Activated naive CD4-positive, alpha-beta T cell (primary cell): ENCODE results near the gene HS6ST3.

Experiments used
- DNase-seq, 4 experiments: peaks; one replicate each; lab custom pipeline; 2025; lab: John Stamatoyannopoulos, UW

The HS6ST3 gene

DNA sequence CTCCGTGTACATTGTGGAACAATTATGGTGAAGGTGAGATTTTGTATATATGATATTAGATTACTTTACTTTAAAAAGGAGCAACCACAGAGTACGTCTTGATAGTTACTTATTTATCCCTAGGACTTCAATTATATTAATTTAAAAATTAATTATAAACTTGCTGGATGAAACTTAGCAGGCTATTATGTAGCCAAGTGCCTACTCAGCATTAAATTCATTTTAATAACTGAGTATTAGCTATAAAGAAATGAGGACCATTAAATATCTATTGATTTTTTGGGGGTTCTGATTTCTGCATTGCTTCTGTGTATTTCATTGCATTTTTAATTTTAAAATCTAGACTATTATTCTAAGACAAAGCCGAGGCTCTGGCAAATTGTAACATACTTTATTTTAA is 109.4 kb downstream of the HS6ST3 start:
- DNase-seq, result no peak

DNA sequence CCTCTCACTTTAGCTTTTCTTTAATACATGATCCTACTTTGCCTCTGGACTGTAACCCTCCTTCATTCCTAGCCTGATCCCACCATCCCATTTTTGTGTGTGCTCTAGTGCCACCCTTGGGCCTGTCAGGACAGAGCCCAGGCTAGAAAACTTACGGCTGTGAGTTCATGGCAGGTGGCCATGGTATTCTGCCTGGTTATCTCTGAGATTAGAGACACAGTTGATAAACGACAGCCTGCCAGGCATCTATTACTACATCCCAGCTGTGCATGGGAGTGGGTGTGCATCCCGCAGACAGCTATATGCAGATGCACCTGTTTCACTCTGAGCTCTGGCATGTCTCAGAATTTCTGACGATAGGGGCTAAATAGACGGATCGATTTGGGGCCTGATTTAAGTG is 110.9 kb downstream of the HS6ST3 start:
- no peak for DNase-seq

- no peak for DNase-seq
Observed at GRCh38 chr13:96202315-96202714, 112.4 kb downstream of the HS6ST3 start.

DNA sequence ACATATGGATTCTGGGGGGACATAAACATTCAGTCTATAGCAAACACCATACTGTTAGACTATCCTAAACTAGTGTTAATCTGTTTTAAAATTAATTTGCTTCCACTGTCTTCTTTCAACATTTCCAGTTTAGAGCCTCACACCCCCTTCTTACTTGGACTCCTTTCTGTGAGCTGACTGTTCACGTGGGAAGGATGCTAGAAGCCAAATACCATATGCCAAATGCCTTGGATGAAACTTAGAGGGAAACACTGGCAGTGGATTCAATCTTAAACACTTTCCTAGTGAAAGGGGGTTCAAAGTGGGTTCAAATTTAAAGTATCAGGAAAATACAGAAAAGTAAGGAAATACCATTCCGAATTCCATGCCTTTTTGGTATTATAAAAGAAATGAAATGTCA is 113.6 kb downstream of the HS6ST3 start:
- DNase-seq, result no peak

DNA sequence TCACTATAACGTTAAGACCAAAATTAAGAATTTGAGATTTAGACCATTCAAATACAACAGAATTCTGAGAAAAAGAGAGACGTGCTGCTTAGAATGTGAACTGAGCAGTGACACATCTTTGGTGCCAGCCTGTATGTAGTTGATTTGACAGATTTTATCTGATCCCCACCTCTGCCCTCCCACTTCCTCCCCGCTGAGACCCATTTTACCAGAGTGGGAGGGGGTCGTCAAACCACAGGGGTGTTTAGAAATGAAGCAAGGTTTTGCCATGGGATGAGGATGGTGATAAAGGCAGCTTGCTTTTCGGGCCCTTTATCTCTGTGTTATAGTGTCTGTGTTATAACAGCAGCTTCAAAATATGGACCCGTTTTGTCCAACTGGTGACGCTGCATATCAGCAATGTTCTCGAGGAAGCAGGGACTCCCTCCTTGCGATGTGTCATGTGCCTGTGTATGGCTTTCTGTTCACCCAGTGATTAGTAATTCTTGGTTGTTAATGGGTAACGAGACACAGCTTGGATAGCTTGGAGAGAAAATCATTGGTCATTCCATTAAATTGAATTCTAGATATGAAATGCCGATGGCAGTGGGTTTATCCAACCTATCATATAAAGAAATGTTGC is 125.0 kb downstream of the HS6ST3 start:
- DNase-seq, result no peak

DNA sequence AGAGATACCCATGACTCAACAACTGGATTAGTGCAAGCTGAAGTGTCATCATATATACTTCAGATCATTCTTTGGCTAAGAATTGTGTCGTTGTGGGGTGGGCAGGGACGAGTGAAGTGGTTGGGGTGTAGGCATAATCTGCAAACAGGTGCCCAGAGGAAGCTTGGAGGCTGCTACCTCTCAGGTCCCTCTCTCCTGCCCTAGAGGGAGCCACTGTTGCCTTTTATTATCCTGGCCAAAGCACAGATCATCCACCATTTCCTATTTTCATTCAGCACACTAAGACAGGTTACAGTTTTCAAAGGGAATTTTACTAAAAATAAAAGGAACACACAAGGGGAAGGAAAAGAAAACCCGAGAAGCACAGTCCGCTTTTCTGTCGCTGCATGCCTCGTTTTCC is 126.6 kb downstream of the HS6ST3 start:
- DNase-seq, result no peak

- DNase-seq, result no peak
Observed at GRCh38 chr13:96218475-96218874, 128.6 kb downstream of the HS6ST3 start.

GRCh38 chr13:96221471-96221870 is 131.6 kb downstream of the HS6ST3 start:
- no peak for DNase-seq

- DNase-seq, result no peak
Observed at GRCh38 chr13:96223231-96223630, 133.3 kb downstream of the HS6ST3 start.

GRCh38 chr13:96229356-96229755 is 139.4 kb downstream of the HS6ST3 start:
- DNase-seq, result no peak

- no peak for DNase-seq
Observed at GRCh38 chr13:96238241-96238640, 148.3 kb downstream of the HS6ST3 start.

DNA sequence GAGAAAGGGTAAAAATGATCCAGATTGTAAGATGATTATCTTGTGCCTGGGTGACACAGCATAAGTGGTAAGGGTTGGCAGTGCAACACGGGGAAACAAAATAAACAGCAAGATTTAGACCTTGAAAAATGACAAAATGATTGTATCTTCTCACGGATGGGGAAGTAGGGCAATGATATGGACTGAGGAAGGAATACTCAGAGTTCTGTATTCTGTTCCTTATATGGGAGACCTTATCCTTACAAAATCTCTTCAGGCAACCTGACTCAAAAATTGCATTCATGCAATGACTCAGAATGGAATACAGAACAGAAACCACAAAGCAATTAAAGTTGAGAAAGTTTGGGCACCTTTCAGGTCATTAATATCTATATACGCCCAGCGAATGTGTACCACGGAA is 149.0 kb downstream of the HS6ST3 start:
- DNase-seq, result no peak

GRCh38 chr13:96243376-96243775 is 153.5 kb downstream of the HS6ST3 start:
- DNase-seq, result no peak

- DNase-seq, result no peak
Observed at GRCh38 chr13:96248103-96248502, 158.2 kb downstream of the HS6ST3 start.

GRCh38 chr13:96248996-96249395 is 159.1 kb downstream of the HS6ST3 start:
- DNase-seq, result no peak

- no peak for DNase-seq
Observed at GRCh38 chr13:96252903-96253302, 163.0 kb downstream of the HS6ST3 start.

DNA sequence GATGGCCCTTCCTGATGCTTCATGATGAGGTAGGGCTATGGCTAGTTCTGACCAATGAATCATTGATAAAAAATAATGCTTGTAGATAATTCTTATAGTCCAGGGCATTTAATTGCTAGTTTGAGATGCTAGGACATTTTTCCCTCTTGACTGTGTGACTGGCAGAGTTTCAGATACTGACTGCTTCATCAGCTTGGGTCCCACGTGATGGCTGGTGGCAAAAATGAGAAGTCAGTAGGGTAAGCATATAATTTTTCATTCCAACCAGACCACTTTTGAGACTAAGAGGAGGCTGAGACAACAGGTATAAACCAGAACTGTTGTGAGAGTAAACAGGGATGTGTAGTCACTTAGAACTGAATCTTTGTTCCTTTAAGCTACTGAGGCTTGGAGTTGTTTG is 183.3 kb downstream of the HS6ST3 start:
- no peak for DNase-seq

- DNase-seq, result no peak
Observed at GRCh38 chr13:96274046-96274445, 184.1 kb downstream of the HS6ST3 start.

DNA sequence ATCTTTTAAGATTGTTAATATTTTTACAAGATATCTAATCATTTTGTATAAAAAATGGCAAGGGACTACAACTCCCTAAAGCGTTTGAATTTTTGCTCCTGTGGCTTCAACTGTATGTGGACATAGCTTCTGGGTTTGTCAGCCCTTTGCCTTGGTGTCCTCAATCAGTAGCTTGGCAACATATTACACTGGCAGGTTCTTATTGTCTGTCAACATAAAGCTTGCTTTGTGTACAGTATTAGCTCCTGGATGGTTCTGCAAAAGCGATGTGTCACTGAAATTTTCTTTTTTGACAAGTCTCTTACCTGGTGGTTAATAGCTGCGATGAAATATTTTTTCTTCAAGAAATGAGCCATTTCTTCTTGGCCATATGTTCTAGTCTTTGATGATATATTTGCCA is 190.0 kb downstream of the HS6ST3 start:
- no peak for DNase-seq

DNA sequence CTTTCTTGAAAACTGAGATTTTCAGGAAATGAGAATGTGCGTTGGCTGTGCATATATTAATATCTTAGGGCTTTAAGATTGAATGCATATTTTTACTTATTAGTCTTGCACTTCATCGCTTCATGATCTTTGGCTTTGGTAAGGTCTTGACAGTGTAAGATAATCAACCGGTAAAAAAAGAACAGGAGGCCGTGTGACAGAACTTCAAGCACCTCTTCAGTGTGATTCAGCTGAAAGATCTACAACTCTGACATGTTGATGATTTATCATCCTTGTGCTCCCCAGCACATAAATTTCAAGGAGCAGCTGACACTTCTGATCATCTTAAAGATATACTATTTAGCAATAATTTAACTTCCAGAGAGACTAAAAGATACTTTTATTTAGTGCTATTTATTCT is 195.1 kb downstream of the HS6ST3 start:
- no peak for DNase-seq

- DNase-seq, result no peak
Observed at GRCh38 chr13:96285729-96286128, 195.8 kb downstream of the HS6ST3 start.

DNA sequence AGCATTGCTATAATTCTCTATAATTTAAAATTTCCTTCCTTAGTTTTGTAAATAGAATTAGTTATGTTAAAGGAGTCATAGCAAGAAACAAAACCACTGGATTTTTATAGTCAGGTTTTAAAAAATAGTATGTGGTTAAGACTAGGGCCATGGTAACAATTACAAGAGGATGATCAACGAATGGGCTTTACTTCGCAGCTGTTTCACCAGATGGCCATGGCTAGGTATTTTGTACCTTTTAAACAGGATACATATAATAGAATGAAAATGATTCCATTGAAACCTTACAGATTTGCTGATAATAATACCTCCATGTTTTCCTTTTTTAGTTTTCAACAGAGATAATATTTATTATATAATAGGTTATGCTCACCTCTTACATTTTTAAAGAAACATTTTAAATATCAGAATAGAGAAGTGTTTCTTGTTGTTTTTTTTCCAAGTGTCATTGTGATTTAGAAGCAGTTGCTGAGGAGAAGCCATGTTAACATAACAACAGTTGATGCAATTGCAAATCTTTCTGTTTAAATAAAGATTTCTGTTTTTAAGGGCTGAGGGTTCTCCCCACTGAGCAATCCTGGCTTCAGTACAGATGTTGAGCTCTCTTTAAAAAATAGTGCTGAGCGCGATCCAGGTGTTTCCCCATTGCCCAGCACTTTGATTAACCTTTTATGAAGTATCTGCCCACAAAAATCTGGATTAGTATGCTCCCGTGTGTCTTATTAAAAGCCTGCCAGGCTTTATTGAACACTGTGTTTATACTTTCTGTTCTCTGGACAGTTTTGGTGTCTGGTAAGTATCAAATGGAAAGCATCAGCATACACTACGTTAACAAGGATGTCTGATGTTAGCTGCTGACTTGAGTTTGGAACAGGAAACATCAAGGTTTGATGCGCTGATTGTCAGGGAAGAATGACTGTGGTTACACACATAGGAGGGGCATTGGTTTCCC is 205.3 kb downstream of the HS6ST3 start:
- DNase-seq, result no peak

GRCh38 chr13:96297360-96297759 is 207.5 kb downstream of the HS6ST3 start:
- DNase-seq, result no peak

DNA sequence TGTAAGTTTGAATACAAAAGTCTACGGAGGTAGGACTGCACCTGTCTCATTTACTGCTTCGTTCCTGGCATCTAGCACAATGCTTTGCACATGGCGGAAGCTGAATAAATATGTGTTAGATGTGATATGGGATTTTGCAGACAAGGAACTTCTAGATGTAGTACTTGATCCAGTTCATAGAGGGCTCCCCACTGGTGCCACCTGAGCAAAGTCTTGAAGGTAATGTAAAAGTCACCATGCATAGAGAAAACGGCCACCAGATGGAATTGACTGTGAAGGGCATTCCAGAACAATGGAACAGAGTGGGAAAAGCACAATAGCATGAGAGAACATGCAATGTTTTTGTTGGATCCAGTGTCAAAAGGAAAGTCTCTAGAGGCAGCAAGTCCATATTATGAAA is 209.3 kb downstream of the HS6ST3 start:
- DNase-seq, result no peak
